GM12892 (cell line): ENCODE data around the gene MAGEB10.

Experiments
- DNase-seq: peaks from one replicate; pipeline ENCODE4 v3.0.0; 2011; ENCODE audit not compliant: insufficient read length
- FAIRE-seq: peaks from 2 replicates; lab custom pipeline; 2011; peaks lifted over from hg19 to GRCh38; lab: Jason Lieb, UNC
- POLR2A ChIP-seq: IDR thresholded peaks from 2 replicates; pipeline ENCODE4 v1.6.1; 2011; ENCODE audit warnings: low read depth, low read length, control low read depth
- POLR2AphosphoS5 ChIP-seq: IDR thresholded peaks from 2 replicates; pipeline ENCODE4 v1.6.1; 2011; ENCODE audit warnings: low read depth, low read length, control low read depth
- TAF1 ChIP-seq: IDR thresholded peaks from 2 replicates; pipeline ENCODE4 v1.6.1; 2011; ENCODE audit warnings: low read depth, mild to moderate bottlenecking, control low read depth, low read length, borderline replicate concordance

MAGEB10 gene

GRCh38 chrX:27842859-27843258, 35.1 kb downstream of the MAGEB10 start:
- no peak for TF ChIP-seq POLR2AphosphoS5
- no peak for TF ChIP-seq POLR2A
- TF ChIP-seq TAF1, result no peak
- FAIRE-seq (no peak), DNase-seq (no peak)

- TF ChIP-seq POLR2AphosphoS5 (no peak), TAF1 (no peak), POLR2A (no peak)
- no peak for DNase-seq
- FAIRE-seq, result no peak
Observed at GRCh38 chrX:27860337-27860736, 52.5 kb downstream of the MAGEB10 start.

GRCh38 chrX:27863809-27864208, 56.0 kb downstream of the MAGEB10 start:
- DNase-seq (no peak), FAIRE-seq (no peak)
- TF ChIP-seq TAF1 (no peak), POLR2AphosphoS5 (no peak)
